SK-N-SH treated with all-trans-retinoic acid at 6 μM for 48 hours (cell line): Measurements from ENCODE around the gene SMG1.

Experiments
- CREB5 ChIP-seq: fragments of 250-450 bp; sonication (Bioruptor Pico); IDR thresholded peaks from 2 replicates; pipeline ENCODE4 v1.5.1; 2020; ENCODE audit warnings: low read depth, mild to moderate bottlenecking, moderate library complexity
- PATZ1 ChIP-seq: fragments of 250-450 bp; sonication (Bioruptor Pico); IDR thresholded peaks from 2 replicates; pipeline ENCODE4 v1.8.0; 2020; ENCODE audit warnings: mild to moderate bottlenecking, moderate library complexity, borderline replicate concordance
- RARB ChIP-seq: fragments of 250-450 bp; sonication (Bioruptor Pico); IDR thresholded peaks from 2 replicates; pipeline ENCODE4 v1.8.0; 2021; ENCODE audit warnings: mild to moderate bottlenecking, moderate library complexity
- TOX ChIP-seq: fragments of 250-450 bp; sonication (Bioruptor Pico); IDR thresholded peaks from 2 replicates; pipeline ENCODE4 v1.8.0; 2021; ENCODE audit warnings: mild to moderate bottlenecking, moderate library complexity, borderline replicate concordance
- ZFP30 ChIP-seq: fragments of 450-650 bp; formaldehyde crosslinking; IDR thresholded peaks from 2 replicates; pipeline ENCODE4 v1.5.0; 2022; ENCODE audit warnings: mild to moderate bottlenecking, moderate library complexity
- ZNF70 ChIP-seq: fragments of 450-650 bp; formaldehyde crosslinking; IDR thresholded peaks from 2 replicates; pipeline ENCODE4 v1.5.0; 2020; ENCODE audit warnings: mild to moderate bottlenecking, moderate library complexity
- ZNF8 ChIP-seq: fragments of 450-650 bp; formaldehyde crosslinking; IDR thresholded peaks from 2 replicates; pipeline ENCODE4 v1.5.0; 2020; ENCODE audit warnings: mild to moderate bottlenecking, moderate library complexity

GRCh38 chr16:18800293-18800692 is 125.9 kb downstream of the SMG1 start:
- TF ChIP-seq CREB5 (no peak), ZNF8 (CRISPR knock-in tag) (no peak), PATZ1 (CRISPR knock-in tag) (no peak), RARB (no peak), ZNF70 (no peak), ZFP30 (CRISPR knock-in tag) (no peak), TOX (CRISPR knock-in tag) (no peak)
